Esophagus muscularis mucosa (tissue), 4 donors: ENCODE data around the gene RAVER2.

Experiments used
- EP300 ChIP-seq: sonication (generic); formaldehyde crosslinking; IDR thresholded peaks from one replicate; pipeline ENCODE4 v1.6.1; 2017; ENCODE audit warnings: antibody characterized with exemption
- POLR2A ChIP-seq: fragments of 450-650 bp; IDR thresholded peaks from one replicate; pipeline ENCODE4 v1.6.1; 2017; ENCODE audit warnings: antibody characterized with exemption, moderate library complexity, mild to moderate bottlenecking, low read depth
- POLR2AphosphoS5 ChIP-seq, 2 donors: sonication (generic); formaldehyde crosslinking; IDR thresholded peaks; one replicate each; pipeline ENCODE4 v1.6.1; 2017; ENCODE audit warnings: antibody characterized with exemption in 2 of 2
- TF ChIP-seq, protein P1 (sequence below), 3 experiments: fragments of 200-600 bp in 2 of 3; fragments of 450-650 bp in 1 of 3; sonication (generic) in 2 of 3; IDR thresholded peaks; one replicate each; pipeline ENCODE4 v1.5.1; 2017 to 2019; ENCODE audit warnings: antibody characterized with exemption in 3 of 3, mild to moderate bottlenecking in 2 of 3, moderate library complexity in 1 of 3

DNA sequence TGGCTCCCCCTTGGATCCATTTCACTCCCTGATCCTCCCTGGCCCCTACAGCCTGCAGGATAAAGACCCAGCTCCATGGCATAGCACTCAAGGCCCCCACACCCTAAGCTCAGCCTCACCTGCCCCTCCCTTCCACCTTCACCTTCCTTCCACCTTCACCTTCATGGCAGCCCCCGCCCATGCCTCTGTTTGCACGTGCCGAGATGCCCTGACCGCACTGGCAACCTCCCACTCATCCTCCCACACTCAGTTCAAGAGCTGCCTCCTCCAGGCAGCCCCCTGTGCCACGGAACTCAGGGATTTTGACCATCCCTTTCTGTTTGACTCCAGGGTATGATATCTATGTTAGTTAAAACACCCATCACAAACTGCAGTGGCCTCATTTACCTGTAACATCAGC, 109.8 kb downstream of the RAVER2 start:
- TF ChIP-seq EP300: no peak
- TF ChIP-seq, protein P1, sequence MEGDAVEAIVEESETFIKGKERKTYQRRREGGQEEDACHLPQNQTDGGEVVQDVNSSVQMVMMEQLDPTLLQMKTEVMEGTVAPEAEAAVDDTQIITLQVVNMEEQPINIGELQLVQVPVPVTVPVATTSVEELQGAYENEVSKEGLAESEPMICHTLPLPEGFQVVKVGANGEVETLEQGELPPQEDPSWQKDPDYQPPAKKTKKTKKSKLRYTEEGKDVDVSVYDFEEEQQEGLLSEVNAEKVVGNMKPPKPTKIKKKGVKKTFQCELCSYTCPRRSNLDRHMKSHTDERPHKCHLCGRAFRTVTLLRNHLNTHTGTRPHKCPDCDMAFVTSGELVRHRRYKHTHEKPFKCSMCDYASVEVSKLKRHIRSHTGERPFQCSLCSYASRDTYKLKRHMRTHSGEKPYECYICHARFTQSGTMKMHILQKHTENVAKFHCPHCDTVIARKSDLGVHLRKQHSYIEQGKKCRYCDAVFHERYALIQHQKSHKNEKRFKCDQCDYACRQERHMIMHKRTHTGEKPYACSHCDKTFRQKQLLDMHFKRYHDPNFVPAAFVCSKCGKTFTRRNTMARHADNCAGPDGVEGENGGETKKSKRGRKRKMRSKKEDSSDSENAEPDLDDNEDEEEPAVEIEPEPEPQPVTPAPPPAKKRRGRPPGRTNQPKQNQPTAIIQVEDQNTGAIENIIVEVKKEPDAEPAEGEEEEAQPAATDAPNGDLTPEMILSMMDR (IDR thresholded peaks at IDR 0.05): no peak
- TF ChIP-seq POLR2A: no peak
- TF ChIP-seq POLR2AphosphoS5 (IDR thresholded peaks at IDR 0.05): no peak
